Activated naive CD4-positive, alpha-beta T cell treated with anti-CD3 and anti-CD28 coated beads for 36 hours (primary cell): ENCODE results near the gene FBXO31. TPM values are rescaled to one million over a fixed set of nuclear protein-coding genes. Genes with fewer than 3 reads are reported as not detected.

Experiments used
- CTCF ChIA-PET: fragments of 350-600 bp; sonication (Branson Sonifier 250); formaldehyde crosslinking; loops from one replicate; lab custom pipeline; 2021; ENCODE audit warnings: antibody characterized with exemption; lab: Charles Lee
- DNase-seq: peaks from one replicate; pipeline ENCODE4 v3.0.0-alpha.2; 2020
- H3K27ac Mint-ChIP-seq: one replicate; pipeline ENCODE4 v1.8.0; 2021; ENCODE audit warnings: mild to moderate bottlenecking, mixed read lengths
- H3K27me3 Mint-ChIP-seq: one replicate; pipeline ENCODE4 v1.8.0; 2021; ENCODE audit warnings: low read depth, mixed read lengths
- H3K36me3 Mint-ChIP-seq: one replicate; pipeline ENCODE4 v1.8.0; 2021; ENCODE audit warnings: low read depth, mixed read lengths
- H3K4me1 Mint-ChIP-seq: one replicate; pipeline ENCODE4 v1.8.0; 2021; ENCODE audit warnings: low read depth, mixed read lengths
- H3K4me3 Mint-ChIP-seq: one replicate; pipeline ENCODE4 v1.8.0; 2021; ENCODE audit warnings: mild to moderate bottlenecking, moderate library complexity, mixed read lengths
- H3K9me3 Mint-ChIP-seq: one replicate; pipeline ENCODE4 v1.8.0; 2021; ENCODE audit warnings: mixed read lengths
- intact Hi-C: fragments of 100-400 bp; cut with micrococcal nuclease; formaldehyde crosslinking; loops from one replicate; pipeline ENCODE4 v1.15.1; 2023
- total RNA-seq, 2 experiments: library from RNA; stranded (reverse); gene quantifications; one replicate each; pipeline ENCODE4 v1.2.3, GENCODE V29; 2021

Gene FBXO31
- total RNA-seq, 2 experiments from 2014 or later: 26.4 to 26.7 TPM

- Mint-ChIP-seq H3K9me3 (no peaks in the 10 kb centered on the region), H3K4me3 (peak within 1 kb of the TSS; percentile 88), H3K27me3 (no peaks in the 10 kb centered on the region), H3K4me1 (peaks cover 17% of the 10 kb centered on the region), H3K36me3 (peaks cover 13% of the 10 kb centered on the region), H3K27ac (peak within 1 kb of the TSS; percentile 91)
- CTCF ChIA-PET: interaction anchor here (0.6 to 3.3 kb wide), 6 partner anchors 9 to 319 kb away, joined by 3 to 16 read pairs (median 6); no protein-coding TSS in a partner anchor
- peak; percentile 98 for DNase-seq
- intact Hi-C loops: loop anchor here (1.0 to 5.0 kb wide), 6 partner anchors 66 to 555 kb away; partner anchors contain the start of genes FBXO31 and ZCCHC14
Observed at GRCh38 chr16:87316923-87317749, 66.4 kb downstream of the FBXO31 start, which contains the start of gene C16orf95. TSS of gene C16orf95 (minus strand) at chr16:87317392. CDS start at chr16:87317242, 150 bp downstream.

GRCh38 chr16:87316450-87316922 is 67.1 kb downstream of the FBXO31 start:
- Mint-ChIP-seq H3K9me3 (no peaks in the 10 kb centered on the region), H3K27ac (peak overlapping the region; percentile 91), H3K4me1 (peaks cover 17% of the 10 kb centered on the region), H3K27me3 (no peaks in the 10 kb centered on the region), H3K4me3 (peak overlapping the region; percentile 88), H3K36me3 (peaks cover 13% of the 10 kb centered on the region)
- CTCF ChIA-PET: interaction anchor here (0.6 to 3.3 kb wide), 5 partner anchors 9 to 320 kb away, joined by 3 to 16 read pairs (median 6); no protein-coding TSS in a partner anchor
- intact Hi-C loops: loop anchor here (2.0 to 5.0 kb wide), 2 partner anchors 176 to 556 kb away; partner anchors contain the start of gene ZCCHC14
- DNase-seq: no peak

GRCh38 chr16:87314990-87315420 is 68.6 kb downstream of the FBXO31 start:
- Mint-ChIP-seq H3K27me3 (no peaks in the 10 kb centered on the region), H3K4me3 (no peak overlapping the region), H3K27ac (no peak overlapping the region), H3K36me3 (peaks cover 13% of the 10 kb centered on the region), H3K4me1 (peaks cover 17% of the 10 kb centered on the region), H3K9me3 (no peaks in the 10 kb centered on the region)
- CTCF ChIA-PET: interaction anchor here (1.1 to 3.3 kb wide), 2 partner anchors 9 to 80 kb away, joined by 3 to 16 read pairs; no protein-coding TSS in a partner anchor
- intact Hi-C loops: loop anchor here (5.0 kb wide), 1 partner anchor 557 kb away; no protein-coding TSS in a partner anchor
- no peak for DNase-seq

GRCh38 chr16:87312008-87312407 is 71.6 kb downstream of the FBXO31 start:
- peaks cover 5% of the 10 kb centered on the region for H3K36me3 Mint-ChIP-seq
- DNase-seq: no peak
- H3K27ac Mint-ChIP-seq: no peak overlapping the region
- H3K27me3 Mint-ChIP-seq: no peaks in the 10 kb centered on the region
- H3K9me3 Mint-ChIP-seq: no peaks in the 10 kb centered on the region
- CTCF ChIA-PET: interaction anchor here (0.7 kb wide), 1 partner anchor 10 kb away, joined by 3 read pairs; no protein-coding TSS in a partner anchor
- H3K4me1 Mint-ChIP-seq: peaks cover 7% of the 10 kb centered on the region
- no peak overlapping the region for H3K4me3 Mint-ChIP-seq
- intact Hi-C loops: no loop called here

- intact Hi-C loops: no loop called here
- DNase-seq: no peak
- no peaks in the 10 kb centered on the region for H3K27me3 Mint-ChIP-seq
- H3K36me3 Mint-ChIP-seq: peaks cover 5% of the 10 kb centered on the region
- no peak overlapping the region for H3K27ac Mint-ChIP-seq
- peaks cover 3% of the 10 kb centered on the region for H3K4me1 Mint-ChIP-seq
- CTCF ChIA-PET: no interaction called here
- H3K9me3 Mint-ChIP-seq: no peaks in the 10 kb centered on the region
- no peak overlapping the region for H3K4me3 Mint-ChIP-seq
Observed at GRCh38 chr16:87311387-87311786, 72.2 kb downstream of the FBXO31 start.

GRCh38 chr16:87310610-87311009 is 73.0 kb downstream of the FBXO31 start:
- Mint-ChIP-seq H3K4me1 (no peaks in the 10 kb centered on the region), H3K4me3 (no peak overlapping the region), H3K27ac (no peak overlapping the region), H3K27me3 (no peaks in the 10 kb centered on the region), H3K9me3 (no peaks in the 10 kb centered on the region), H3K36me3 (peaks cover 5% of the 10 kb centered on the region)
- no peak for DNase-seq
- intact Hi-C loops: no loop called here
- CTCF ChIA-PET: no interaction called here

- Mint-ChIP-seq H3K36me3 (peaks cover 5% of the 10 kb centered on the region), H3K4me1 (no peaks in the 10 kb centered on the region), H3K4me3 (no peak overlapping the region), H3K27ac (no peak overlapping the region), H3K27me3 (no peaks in the 10 kb centered on the region), H3K9me3 (no peaks in the 10 kb centered on the region)
- CTCF ChIA-PET: no interaction called here
- intact Hi-C loops: no loop called here
- DNase-seq: no peak
Observed at GRCh38 chr16:87309620-87310525, 73.7 kb downstream of the FBXO31 start.

- H3K4me1 Mint-ChIP-seq: peaks cover under 1% of the 10 kb centered on the region
- DNase-seq: no peak
- intact Hi-C loops: no loop called here
- CTCF ChIA-PET: interaction anchor here (0.7 to 1.6 kb wide), 2 partner anchors 8 to 16 kb away, joined by 3 to 6 read pairs; partner anchors contain the start of gene C16orf95
- H3K36me3 Mint-ChIP-seq: peaks cover 5% of the 10 kb centered on the region
- no peaks in the 10 kb centered on the region for H3K9me3 Mint-ChIP-seq
- no peak overlapping the region for H3K4me3 Mint-ChIP-seq
- no peak overlapping the region for H3K27ac Mint-ChIP-seq
- no peaks in the 10 kb centered on the region for H3K27me3 Mint-ChIP-seq
Observed at GRCh38 chr16:87308826-87309225, 74.8 kb downstream of the FBXO31 start.

GRCh38 chr16:87306516-87306915 is 77.1 kb downstream of the FBXO31 start:
- H3K36me3 Mint-ChIP-seq: peaks cover 5% of the 10 kb centered on the region
- no peak overlapping the region for H3K4me3 Mint-ChIP-seq
- CTCF ChIA-PET: no interaction called here
- no peaks in the 10 kb centered on the region for H3K27me3 Mint-ChIP-seq
- peaks cover 8% of the 10 kb centered on the region for H3K4me1 Mint-ChIP-seq
- no peak overlapping the region for H3K27ac Mint-ChIP-seq
- DNase-seq: no peak
- H3K9me3 Mint-ChIP-seq: no peaks in the 10 kb centered on the region
- intact Hi-C loops: no loop called here

GRCh38 chr16:87305505-87306391 is 77.8 kb downstream of the FBXO31 start:
- H3K36me3 Mint-ChIP-seq: peaks cover 5% of the 10 kb centered on the region
- peaks cover 8% of the 10 kb centered on the region for H3K4me1 Mint-ChIP-seq
- no peak overlapping the region for H3K27ac Mint-ChIP-seq
- intact Hi-C loops: no loop called here
- no peak for DNase-seq
- no peak overlapping the region for H3K4me3 Mint-ChIP-seq
- no peaks in the 10 kb centered on the region for H3K9me3 Mint-ChIP-seq
- H3K27me3 Mint-ChIP-seq: no peaks in the 10 kb centered on the region
- CTCF ChIA-PET: no interaction called here

GRCh38 chr16:87304951-87305350 is 78.6 kb downstream of the FBXO31 start:
- Mint-ChIP-seq H3K27me3 (no peaks in the 10 kb centered on the region), H3K9me3 (no peaks in the 10 kb centered on the region), H3K4me3 (no peak overlapping the region), H3K4me1 (peaks cover 8% of the 10 kb centered on the region), H3K36me3 (peaks cover 5% of the 10 kb centered on the region), H3K27ac (no peak overlapping the region)
- CTCF ChIA-PET: interaction anchor here (0.7 kb wide), 1 partner anchor 21 kb away, joined by 3 read pairs; no protein-coding TSS in a partner anchor
- intact Hi-C loops: no loop called here
- no peak for DNase-seq
